Kidney capillary endothelial cell (primary cell): ENCODE results near the gene TRIP4.
"Not testable (repeated sequence)": the region's sequence is repeated elsewhere in the genome, so short reads cannot be mapped to it uniquely, and the experiment has no call there.

Source experiments
- DNase-seq: peaks from one replicate; pipeline ENCODE4 v3.0.0-alpha.2; 2018; ENCODE audit warnings: low spot score

TRIP4 gene

GRCh38 chr15:64490598-64491259, 103.1 kb downstream of the TRIP4 start:
- no peak for DNase-seq

- no peak for DNase-seq
These were observed 106.0 kb downstream of the TRIP4 start for GRCh38 chr15:64493641-64494040.

GRCh38 chr15:64495968-64496367, 108.3 kb downstream of the TRIP4 start:
- not testable (repeated sequence) for DNase-seq

GRCh38 chr15:64500695-64501395, 113.2 kb downstream of the TRIP4 start:
- DNase-seq, result no peak

GRCh38 chr15:64501396-64501715, 113.7 kb downstream of the TRIP4 start:
- no peak for DNase-seq

- no peak for DNase-seq
These were observed 114.5 kb downstream of the TRIP4 start for GRCh38 chr15:64502151-64502550.

- no peak for DNase-seq
These were observed 114.9 kb downstream of the TRIP4 start for GRCh38 chr15:64502551-64502950.

- peak; percentile 57 for DNase-seq
These were observed 115.6 kb downstream of the TRIP4 start for GRCh38 chr15:64503197-64503596.

GRCh38 chr15:64503640-64504039, 116.0 kb downstream of the TRIP4 start:
- peak; percentile 22 for DNase-seq
